GM19463 (cell line): ENCODE data around the gene PRPF19.
A peak's percentile ranks its signal among the peaks of the same experiment; 100 is the strongest.
"Not testable (repeated sequence)": the region's sequence is repeated elsewhere in the genome, so short reads cannot be mapped to it uniquely, and the experiment has no call there.

Source experiments
- ATAC-seq: cut with Tn5 transposase; IDR thresholded peaks from one replicate; pipeline ENCODE4 v1.9.1; 2021; ENCODE audit warnings: mild to moderate bottlenecking, moderate library complexity; ENCODE audit not compliant: unreplicated experiment

Gene PRPF19

GRCh38 chr11:60910281-60910687, 3.9 kb upstream of the PRPF19 start:
- ATAC-seq = peak; percentile 34

- ATAC-seq = not testable (repeated sequence)
These were observed 3.4 kb upstream of the PRPF19 start for GRCh38 chr11:60909680-60910280.

- no peak for ATAC-seq
These were observed 2.4 kb upstream of the PRPF19 start for GRCh38 chr11:60908803-60909202.

GRCh38 chr11:60905551-60906113, 753 bp downstream of the PRPF19 start:
- no peak for ATAC-seq

- ATAC-seq = no peak
These were observed 1.3 kb downstream of the PRPF19 start for GRCh38 chr11:60905047-60905446.

GRCh38 chr11:60902625-60903024, 3.8 kb downstream of the PRPF19 start:
- ATAC-seq = no peak

- no peak for ATAC-seq
These were observed 5.5 kb downstream of the PRPF19 start for GRCh38 chr11:60900673-60901404.

GRCh38 chr11:60899977-60900376, 6.4 kb downstream of the PRPF19 start:
- no peak for ATAC-seq

- no peak for ATAC-seq
These were observed 7.1 kb downstream of the PRPF19 start for GRCh38 chr11:60899046-60899936.

GRCh38 chr11:60897496-60897895, 8.9 kb downstream of the PRPF19 start:
- no peak for ATAC-seq

GRCh38 chr11:60895687-60896086, 10.7 kb downstream of the PRPF19 start:
- no peak for ATAC-seq

GRCh38 chr11:60891103-60891741, 15.2 kb downstream of the PRPF19 start:
- ATAC-seq = no peak

- no peak for ATAC-seq
These were observed 15.7 kb downstream of the PRPF19 start for GRCh38 chr11:60890696-60891095.

GRCh38 chr11:60889869-60890311, 16.5 kb downstream of the PRPF19 start:
- ATAC-seq = no peak

GRCh38 chr11:60887556-60887955, 18.8 kb downstream of the PRPF19 start:
- no peak for ATAC-seq

- no peak for ATAC-seq
These were observed 25.6 kb downstream of the PRPF19 start for GRCh38 chr11:60880643-60881282.

- no peak for ATAC-seq
These were observed 26.3 kb downstream of the PRPF19 start for GRCh38 chr11:60879971-60880588.

- no peak for ATAC-seq
These were observed 27.3 kb downstream of the PRPF19 start for GRCh38 chr11:60879104-60879503.

- no peak for ATAC-seq
These were observed 27.9 kb downstream of the PRPF19 start for GRCh38 chr11:60878245-60879101.
